Right lobe of liver (tissue), 4 donors: ENCODE results near the gene FOXQ1.

Experiments
- CTCF ChIP-seq, 4 donors: fragments of 200-600 bp in 3 of 4; fragments of 450-650 bp in 1 of 4; IDR thresholded peaks; one replicate each; pipeline versions ENCODE4 v1.5.1 to v1.8.0; 2016 to 2022; ENCODE audit warnings: antibody characterized with exemption in 4 of 4, mild to moderate bottlenecking in 2 of 4
- POLR2A ChIP-seq: fragments of 450-650 bp; IDR thresholded peaks from one replicate; pipeline ENCODE4 v1.6.1; 2017; ENCODE audit warnings: antibody characterized with exemption, mild to moderate bottlenecking
- donor health status: DM: no; HTN: no; CAD: no.
- donor health status: DM: no; HTN: no; CAD: no.
- donor health status: DM: no; HTN: yes; CAD: no.

DNA sequence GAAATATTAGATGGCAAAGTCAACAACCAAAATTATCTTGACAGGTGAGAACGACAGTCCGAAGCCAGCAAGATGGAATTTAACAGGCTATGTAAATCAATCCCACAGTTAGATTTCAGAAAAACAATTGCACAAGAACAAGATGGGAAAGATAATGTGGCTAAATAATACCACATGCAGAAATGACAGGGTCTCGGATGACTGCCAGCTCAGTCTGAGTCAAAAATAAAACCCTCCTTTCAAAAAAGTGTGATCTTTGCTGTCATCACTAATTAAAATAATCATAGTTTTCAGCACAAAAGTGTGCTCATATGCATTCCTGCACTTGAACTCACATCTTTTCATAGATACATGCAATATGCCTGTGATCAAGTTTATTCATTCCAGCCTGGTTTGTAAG lies 25.9 kb downstream of the FOXQ1 start:
- TF ChIP-seq POLR2A (no peak), CTCF (IDR thresholded peaks at IDR 0.05) (no peak)
